GM13976 (cell line): ENCODE measurements around the gene HELZ2.
"Not testable (repeated sequence)": the region's sequence is repeated elsewhere in the genome, so short reads cannot be mapped to it uniquely, and the experiment has no call there.

Experiments
- DNase-seq: peaks from one replicate; pipeline ENCODE4 v3.0.0; 2012; ENCODE audit warnings: low spot score
- CTCF ChIP-seq: IDR thresholded peaks from 2 replicates; pipeline ENCODE4 v1.5.1; 2012; ENCODE audit warnings: borderline replicate concordance, mild to moderate bottlenecking; ENCODE audit not compliant: insufficient read depth; ENCODE audit errors: extremely low read depth, missing control alignments, control extremely low read depth
- in situ Hi-C: fragments of 300-500 bp; cut with MboI; formaldehyde crosslinking; loops from one replicate; pipeline ENCODE4 v1.12.0; 2022; ENCODE audit warnings: low sequenced_read_pairs, mixed read lengths, inconsistent platforms; ENCODE audit not compliant: unreplicated experiment

HELZ2 gene

GRCh38 chr20:63562461-63563224 is 11.4 kb downstream of the HELZ2 start:
- TF ChIP-seq CTCF = no peak
- in situ Hi-C loops = no loop called here
- DNase-seq = no peak

- DNase-seq = no peak
- no peak for TF ChIP-seq CTCF
- in situ Hi-C loops = no loop called here
These were observed 12.2 kb downstream of the HELZ2 start for GRCh38 chr20:63561624-63562396.

- no peak for TF ChIP-seq CTCF
- in situ Hi-C loops = no loop called here
- DNase-seq = no peak
These were observed 13.0 kb downstream of the HELZ2 start for GRCh38 chr20:63560856-63561609.

GRCh38 chr20:63560333-63560805 is 13.7 kb downstream of the HELZ2 start:
- in situ Hi-C loops = no loop called here
- TF ChIP-seq CTCF = no peak

GRCh38 chr20:63559485-63560332 is 14.3 kb downstream of the HELZ2 start:
- DNase-seq, in situ Hi-C loops: not testable (repeated sequence)

More at GRCh38 chr20:63560333-63560805, 13.7 kb downstream of the HELZ2 start:
- no peak for DNase-seq

- DNase-seq = no peak
- no peak for TF ChIP-seq CTCF
- in situ Hi-C loops = no loop called here
These were observed 15.1 kb downstream of the HELZ2 start for GRCh38 chr20:63558804-63559484.
